Renal cortical epithelial cell (primary cell): ENCODE results near the gene TGFBR2. TPM values are rescaled to one million over a fixed set of nuclear protein-coding genes. Genes with fewer than 3 reads are reported as not detected.

Experiments
- DNase-seq: peaks from one replicate; pipeline ENCODE4 v3.0.0-alpha.2; 2011; ENCODE audit warnings: low read depth
- total RNA-seq: library from RNA; depleted of rRNA; stranded (reverse); fragments of >200 nt; gene quantifications from 2 replicates; pipeline ENCODE4 v1.2.3, GENCODE V29; 2014

The TGFBR2 gene
- total RNA-seq, 1 donor from 2014 or later: 258 TPM

DNA sequence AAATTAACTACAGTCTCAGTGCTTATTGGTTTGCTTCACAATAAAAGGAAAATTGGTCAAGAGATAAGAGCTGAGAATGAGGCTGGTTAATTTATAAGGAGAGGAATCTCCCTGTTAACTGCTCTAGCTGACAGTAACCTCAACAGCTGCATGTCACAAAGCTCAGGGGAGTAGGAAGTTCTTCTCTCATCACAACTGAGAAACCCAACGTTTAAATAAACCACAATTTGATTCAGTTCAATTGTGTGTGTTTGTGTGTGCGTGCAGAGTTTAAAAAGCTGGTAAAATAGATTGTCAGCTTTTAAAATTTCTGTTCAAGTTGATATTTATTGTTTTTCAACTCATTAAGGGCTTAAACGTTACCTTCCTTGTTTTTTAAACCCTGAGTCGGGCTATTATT lies 3.5 kb upstream of the TGFBR2 start:
- no peak for DNase-seq

DNA sequence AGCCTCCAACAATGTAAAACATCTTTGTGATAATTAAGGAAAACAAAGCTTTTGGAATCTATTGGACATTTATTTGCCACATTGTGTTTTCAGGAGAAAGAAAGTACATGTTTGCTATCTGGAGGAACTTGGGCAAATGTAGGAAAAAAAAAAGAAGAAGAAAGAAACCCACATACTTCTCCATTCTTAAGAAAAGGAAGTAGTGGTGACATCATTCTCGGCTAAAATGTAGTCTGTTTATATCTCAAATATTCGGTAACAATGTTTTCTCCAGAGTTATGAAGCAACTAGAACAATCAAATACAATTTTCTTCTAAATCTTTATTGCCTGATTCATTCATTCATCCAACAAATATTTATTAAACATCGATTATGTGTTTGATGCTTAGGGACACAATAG lies 2.3 kb upstream of the TGFBR2 start:
- no peak for DNase-seq

DNA sequence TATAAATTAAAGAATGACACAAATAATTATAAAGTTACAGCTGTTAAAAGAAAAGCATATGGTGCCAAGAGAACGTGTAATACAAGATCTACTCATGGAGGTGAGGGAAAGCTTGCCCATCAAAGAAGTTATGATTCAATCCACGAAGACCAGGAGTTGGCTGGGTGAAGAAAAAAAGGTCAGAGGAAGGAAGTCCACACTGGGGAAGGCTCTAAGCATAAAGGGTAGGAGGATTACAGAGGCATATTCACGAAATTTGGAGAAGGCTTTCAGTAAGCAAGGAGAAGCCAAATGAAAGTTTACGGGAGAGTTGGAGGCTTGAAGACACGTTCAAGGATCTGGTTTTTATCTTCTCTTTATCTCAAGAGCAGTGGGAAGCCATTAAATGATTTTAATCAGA lies 1.8 kb upstream of the TGFBR2 start:
- no peak for DNase-seq

DNA sequence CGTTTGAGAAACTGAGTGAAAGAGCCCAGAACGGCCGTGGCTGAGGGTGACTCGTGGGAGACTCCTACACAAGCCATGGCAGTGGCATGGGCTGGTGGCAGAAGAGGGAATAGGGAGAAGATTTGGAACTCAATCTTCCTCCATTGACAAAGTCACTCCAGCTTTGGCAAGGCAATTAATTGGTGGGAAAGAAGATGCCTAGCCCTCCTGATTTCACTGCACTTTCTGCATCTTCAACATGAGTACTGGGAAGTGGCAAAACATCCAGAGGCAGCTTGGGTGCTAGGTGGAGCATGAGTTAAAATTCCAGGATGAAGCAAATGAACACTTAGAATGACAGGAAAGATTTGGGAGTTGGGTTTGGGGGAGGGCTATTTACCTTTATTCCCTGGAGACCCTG lies 1.4 kb upstream of the TGFBR2 start:
- no peak for DNase-seq

DNA sequence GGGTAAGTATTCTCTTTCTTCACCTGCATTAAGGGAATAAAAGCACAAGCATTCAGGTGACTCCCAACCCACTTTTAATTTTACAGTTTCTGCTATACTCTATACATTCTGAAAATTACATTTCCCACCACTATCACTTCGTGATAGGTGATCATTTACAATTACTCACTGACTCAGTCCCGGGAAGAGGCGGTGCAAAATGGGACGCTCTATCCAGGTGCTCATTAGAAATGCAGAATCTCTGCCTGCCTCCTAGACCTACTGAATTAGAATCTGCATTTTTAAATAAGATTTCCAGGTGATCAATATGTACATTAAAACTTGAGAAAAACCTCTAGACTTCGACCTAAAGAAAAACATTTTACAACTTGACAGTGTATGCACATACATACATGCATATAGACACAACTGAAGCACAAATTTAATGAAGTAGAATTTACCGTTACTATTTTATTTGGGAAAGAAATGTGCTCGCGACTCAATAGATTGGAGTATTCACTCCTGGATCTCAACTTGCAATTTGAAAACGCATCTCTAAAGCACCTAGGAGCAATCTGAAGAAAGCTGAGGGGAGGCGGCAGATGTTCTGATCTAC lies 598 bp upstream of the TGFBR2 start:
- DNase-seq: no peak

DNA sequence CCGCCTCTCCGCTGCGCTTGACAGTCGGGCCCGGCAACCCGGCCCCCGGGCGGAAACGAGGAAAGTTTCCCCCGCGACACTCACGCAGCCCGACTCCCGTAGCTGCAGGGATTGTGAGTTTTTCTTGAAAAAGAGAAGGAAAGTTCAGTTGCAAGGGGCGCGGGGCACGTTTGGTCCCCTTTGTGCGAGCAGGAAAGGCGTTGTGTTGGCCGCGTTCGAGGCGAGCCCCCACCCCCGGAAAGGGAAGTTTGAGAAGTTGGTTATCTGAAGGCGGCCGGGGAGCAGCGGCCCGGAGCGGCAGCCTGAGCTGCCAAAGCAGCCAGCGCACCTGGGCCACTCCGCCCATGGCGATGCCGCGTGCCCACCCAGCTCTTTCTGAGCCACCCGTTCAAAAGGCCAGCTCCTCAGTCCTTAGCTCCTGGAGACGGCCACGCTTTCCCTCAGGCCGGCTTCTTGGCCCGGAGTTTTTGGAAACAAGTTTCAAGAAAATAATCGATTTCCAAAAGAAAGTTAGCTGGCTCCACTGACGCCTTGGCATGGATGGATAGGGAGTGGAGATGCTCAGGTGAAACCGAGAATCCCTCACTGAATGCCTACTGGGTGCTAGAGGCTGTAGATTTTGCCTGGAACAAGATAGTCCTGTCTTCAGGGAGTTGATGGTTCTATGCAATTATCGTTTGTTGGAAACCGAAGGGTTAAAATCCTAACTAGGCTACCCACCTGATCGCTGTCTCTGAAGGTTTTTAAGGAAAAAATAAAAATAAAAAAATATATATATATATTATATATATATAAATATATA lies 832 bp downstream of the TGFBR2 start:
- no peak for DNase-seq

DNA sequence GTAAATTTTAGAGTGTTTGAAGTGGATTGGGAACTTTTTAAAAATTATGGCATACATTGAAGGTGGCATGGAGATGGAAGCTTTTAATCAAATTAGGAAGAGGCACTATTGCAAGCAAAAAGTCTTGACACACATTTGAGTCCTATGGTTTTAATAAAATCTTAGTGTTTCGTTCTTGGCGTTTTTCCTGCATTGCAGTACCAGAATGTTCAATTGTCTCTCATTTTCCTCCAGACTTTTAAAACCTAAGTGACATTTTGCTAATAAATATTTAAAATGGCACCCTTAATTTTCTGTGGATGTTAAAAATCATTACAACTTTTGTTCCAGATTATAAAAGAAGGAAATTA lies 2.2 kb downstream of the TGFBR2 start:
- no peak for DNase-seq

DNA sequence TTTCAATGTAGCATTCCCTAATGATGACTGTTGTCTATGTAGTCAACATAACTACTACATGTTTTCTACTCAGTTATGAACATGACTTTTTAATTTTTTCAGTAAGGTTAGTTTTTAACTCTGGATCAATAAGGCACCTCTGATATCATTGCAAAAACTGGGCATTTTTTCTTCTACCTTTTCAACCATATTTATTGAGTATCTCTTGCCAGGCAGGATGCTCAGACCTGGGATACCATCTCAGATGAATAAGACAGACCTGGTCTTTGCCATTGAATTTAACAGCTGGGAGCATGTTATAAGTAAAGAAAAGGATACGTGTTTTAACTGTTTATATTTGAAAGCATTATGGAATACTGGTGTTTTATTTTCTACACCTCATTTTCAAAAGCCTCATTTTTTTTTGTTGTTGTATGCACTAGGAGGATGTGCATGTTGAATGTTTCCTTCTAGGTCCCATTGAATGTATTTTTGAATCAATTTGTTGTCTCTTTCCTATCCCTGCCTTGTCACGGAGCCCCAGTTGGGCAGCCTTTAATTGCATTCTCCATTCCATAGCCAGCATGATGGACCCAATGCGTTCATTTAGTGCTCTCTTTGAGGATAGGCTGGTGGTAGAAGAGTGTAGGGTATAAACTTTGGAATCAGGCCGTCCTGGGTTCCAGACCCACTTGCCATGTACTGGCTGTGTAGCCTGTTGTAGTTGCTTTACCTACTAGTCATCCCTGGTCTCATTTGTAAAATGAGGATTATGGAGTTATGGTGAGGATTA lies 3.7 kb downstream of the TGFBR2 start:
- no peak for DNase-seq

DNA sequence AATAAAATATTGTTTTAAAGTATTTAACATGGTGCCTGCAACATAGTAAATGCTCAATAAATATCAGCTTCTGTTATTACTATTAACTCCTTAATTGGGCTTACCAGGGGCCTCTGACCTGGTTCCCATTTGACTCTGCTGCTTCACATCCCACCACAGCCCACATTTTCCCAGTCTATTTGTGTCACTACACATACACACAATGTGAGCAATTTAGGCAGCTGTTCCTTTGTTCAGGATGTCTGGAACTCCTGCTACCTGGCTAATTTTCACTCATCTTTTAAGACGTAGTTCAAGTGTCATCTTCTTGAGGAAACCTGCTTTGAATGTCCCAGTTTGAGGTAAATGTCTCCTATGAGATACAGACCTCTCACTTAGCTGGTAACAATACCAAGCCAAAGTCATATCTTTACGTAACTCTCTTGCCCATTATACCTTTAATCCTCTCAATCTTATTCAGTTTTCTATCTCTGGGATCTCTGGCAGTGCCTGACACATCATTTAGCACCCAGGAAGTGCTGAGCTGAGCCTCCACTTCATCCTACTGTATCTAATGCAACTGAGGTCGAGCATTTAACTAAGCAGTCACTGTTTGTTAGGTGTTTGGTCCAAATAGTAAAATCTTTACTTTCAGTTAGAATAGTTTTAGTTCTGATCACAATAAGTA lies 4.4 kb downstream of the TGFBR2 start:
- no peak for DNase-seq

DNA sequence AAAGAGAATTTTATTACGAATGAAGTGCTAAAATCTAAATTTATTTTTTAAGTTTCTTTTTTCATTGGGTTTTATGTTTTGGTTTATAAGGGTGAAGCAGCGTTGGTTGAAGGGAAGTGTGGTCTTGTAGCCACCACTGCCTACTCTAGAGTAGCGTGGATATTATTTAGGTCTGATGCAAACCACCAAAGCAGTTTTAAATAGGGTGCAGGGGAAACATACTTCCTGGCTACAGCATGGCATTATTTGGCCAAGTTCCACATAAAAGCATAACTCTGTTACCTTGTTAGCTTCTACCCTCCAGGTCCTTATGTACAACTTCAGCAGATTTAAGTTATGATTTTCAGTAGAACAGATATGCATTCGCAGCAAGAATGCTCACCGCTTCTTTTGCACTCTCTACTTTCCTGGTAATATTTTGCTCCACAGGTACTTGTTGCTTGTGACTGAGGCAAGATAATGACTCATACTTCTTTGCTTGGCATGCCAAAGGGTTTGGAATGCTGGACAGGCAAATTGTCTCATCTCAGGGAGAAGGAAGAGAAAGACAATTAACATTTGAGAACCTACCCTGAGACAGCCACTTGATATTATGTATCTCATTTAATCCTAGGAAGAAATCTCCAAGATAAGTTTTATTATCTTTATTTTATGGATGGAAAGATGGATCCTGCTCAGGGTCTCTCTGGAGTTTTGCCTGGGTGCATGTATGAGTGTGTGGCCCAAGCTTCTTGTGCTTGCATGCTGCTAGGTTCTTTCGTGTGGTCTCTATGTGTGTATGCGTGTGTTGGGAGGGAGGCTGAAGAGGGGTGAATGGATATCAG lies 5.4 kb downstream of the TGFBR2 start:
- DNase-seq: peak; percentile 89

DNA sequence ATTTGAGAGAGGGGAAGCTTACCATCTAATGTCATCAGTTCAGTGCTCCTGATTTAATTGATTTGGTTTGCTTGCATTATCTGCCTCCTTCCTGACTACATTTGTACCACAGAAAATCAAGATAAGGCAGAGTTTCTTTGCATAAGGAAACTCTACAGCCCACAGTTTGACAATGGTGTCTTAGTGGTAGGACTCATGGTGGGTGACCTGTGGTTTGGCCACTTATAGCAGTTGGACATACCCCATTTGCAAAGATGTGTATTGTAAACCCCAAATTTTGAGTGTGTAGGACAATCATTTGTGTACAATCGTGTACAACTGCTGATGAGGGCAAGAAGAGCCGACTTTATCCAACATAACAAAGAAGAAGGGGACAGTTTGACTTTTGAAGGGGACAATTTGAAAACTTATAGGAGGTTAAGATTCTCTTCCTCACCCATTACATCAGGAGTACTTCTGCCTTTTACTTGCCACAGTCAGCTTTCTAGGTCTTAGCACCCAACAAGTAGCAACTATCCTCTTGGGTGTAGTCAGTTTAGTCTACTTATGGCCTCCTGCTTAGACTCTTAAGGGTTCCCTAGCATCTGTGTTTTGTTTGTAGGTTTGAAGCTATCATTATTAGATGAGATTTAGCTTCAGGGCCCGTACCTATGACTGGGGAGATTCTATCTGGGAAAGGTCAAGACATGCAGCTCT lies 6.2 kb downstream of the TGFBR2 start:
- DNase-seq: no peak

DNA sequence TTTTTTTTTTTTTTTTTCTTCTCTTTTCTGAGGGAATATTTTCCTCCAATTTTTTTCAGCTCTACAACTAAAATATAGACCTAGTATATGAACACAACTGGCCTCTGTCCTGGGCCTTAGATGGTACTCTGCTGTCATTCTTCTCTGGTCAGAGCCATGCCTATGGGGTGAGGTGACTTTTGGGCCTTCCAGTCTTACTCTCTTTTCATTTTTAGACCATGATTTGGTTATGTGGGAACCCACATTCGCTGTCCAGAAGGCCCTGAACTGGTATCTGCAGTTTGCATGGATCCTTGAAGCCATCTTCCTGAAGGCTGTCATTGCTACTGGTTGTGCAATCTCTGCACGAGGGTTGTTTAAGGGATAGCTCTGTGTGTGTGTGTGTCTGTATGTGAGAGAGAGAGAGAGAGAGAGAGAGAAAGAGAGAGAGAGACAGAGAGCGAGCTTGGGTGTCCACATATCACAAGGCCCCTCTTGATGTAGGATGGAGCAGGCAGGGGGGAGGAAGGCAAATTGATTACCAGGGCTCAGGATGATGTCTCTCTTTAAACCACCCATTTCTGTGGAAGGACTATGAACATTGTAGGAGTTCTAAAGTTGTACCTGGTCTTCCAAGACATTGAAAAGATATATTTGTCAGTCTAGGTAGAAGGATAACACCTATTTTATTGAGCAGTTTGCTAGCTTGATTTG lies 6.9 kb downstream of the TGFBR2 start:
- no peak for DNase-seq

DNA sequence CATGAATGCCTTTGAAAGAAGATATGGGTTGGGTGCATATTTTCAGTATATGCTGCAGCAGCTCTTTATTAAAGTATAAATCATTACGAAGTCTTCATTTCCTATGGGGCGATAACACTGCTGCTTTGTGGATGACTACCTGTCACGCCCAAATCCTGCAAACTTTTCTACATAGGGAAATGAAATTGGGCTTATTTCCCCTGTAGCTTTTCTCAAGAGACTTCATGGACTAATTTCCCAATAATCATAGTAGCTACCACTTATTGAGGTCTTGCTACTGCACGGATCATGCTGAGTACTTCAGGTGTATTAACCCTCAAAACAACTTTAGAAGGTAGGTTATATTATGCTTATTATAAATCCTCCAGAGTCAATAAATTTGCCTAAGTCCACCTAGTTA lies 8.0 kb downstream of the TGFBR2 start:
- no peak for DNase-seq

DNA sequence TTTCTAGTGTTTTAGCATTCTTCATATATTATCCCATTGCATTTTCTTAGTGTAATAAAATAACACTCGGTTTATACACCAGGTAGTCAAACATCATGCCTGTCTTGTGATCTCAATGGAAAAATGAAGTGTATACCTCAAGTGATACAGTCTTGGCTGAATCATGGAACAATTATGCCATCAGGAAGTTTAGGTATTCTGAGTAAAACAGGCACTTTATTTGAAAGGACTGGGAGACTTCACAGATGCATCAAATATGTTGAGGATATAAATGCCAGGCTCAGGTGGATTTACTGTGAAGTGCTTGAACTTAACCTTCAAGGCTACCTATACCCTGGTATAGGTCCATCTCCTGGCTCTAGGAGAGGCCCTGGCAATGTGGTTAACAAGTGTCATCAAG lies 8.5 kb downstream of the TGFBR2 start:
- DNase-seq: peak; percentile 63

DNA sequence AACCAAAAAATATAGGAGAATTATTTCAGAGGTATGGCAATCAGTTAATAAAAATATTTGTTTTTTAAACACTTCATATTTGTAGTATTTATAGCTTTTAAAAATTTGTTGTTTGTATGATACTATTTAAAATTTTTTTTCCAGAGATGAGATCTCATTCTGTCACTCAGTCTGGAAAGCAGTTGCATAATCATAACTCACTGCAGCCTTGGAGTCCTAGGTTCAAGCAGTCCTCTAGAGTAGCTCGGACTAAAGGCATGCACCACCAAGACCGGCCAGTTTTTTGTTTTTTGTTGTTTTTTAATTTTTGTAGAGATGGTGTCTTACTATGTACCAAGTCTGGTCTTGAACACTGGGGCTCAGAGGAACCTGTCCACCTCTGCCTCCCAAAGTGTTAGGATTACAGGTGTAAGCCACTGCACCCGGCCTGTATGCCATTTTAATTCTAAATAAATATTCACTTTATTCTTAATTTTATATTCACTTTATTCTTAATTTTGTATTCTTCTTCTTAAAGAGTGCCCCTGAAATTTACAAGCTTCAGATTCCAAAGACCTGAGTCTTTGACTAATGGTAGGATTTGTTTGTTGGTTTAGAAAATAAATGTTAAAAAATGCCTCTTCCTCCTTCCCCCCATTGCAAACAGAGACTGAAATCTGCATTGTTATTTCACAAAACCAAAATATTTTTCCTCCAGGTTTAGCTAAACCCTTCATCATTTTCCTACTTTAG lies 9.4 kb downstream of the TGFBR2 start:
- DNase-seq: no peak

DNA sequence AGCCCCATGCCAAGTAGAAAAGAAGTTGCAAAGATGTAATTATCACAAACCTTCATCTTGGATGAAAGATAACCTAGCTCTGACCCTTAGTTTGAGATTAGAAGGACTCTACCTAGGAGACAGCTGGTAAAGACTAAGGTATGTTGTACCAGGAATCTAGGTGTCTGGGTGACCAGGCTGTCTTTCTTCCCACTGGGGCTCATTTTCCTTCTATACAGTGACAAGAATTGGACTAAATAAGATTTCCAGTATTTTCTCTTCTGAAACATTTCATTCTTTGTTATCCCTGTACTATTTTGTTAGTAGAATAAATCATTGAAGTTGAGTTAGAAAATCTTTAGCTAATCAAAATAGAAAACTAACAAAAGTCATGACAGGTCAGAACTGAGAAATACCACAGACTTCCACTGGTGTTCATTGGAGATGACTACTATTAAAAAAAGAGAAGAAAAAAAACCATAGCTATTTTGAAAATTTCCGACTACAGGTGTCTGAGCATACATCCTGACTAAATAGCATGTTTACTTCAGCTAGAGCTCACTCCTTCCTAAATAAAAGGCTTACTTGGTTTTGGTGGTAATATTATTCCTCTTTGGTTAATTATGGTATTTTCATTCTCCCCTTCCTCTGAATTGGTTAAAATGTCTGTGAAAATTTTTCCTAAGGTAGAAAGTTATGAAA lies 10.1 kb downstream of the TGFBR2 start:
- no peak for DNase-seq

DNA sequence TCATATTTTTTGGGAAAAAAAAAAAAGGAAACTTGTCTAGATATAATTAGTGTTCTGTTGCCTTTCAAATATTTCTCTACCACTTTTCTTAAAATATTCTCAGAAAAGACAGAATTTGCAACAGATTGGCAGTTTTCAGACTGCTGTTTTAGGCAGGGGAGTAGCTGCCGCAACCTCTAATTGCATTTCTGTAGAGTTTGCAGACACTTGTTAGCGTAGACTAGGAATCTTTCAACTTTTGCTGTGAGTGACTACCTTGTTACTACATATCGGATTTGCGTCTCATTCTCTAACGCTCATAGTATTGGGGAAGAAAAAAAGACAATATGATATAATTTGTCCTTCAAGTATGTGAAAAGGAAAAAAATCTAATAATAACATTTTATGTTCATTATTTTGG lies 10.7 kb downstream of the TGFBR2 start:
- DNase-seq: no peak

DNA sequence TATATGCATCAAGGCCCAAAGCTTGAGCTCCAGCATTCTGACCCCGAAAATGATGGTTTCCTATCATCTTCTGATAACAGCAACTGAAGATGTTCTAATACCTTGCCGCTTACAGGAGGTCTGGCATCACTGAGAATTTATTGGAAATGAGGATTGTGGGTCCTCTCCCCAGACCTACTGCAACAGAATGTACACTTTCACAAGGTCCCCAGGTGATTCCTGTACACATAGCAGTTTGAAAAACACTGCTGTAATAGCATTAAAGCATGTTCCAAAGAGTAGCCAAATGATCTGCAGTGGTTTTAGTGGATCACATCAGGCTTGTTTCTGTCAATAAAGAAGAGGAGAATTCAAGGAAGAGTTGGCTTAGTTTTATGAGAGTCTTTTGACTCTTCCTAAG lies 11.3 kb downstream of the TGFBR2 start:
- DNase-seq: no peak

DNA sequence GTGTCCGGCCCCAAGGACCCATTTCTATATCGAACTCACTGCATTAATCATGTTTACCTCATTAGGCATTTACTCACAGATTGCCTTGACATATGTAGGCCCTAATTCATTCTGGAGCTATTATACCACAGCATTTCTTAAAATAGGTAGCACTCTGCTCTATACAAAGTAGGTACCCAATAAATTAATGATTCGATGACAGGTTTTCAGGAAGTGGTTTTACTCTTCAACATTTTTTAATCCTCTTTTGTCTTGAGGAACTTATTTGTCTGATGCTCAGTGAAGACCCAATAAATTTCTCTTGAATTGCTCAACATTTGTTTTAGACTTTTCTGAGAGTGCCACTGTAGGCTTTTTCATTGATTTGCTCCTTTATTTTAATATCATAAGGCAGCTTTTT lies 12.1 kb downstream of the TGFBR2 start:
- no peak for DNase-seq
